Stimulated activated CD4-positive, alpha-beta T cell treated with anti-CD3 and anti-CD28 coated beads, Interleukin-12 subunit alpha, Interleukin-12 subunit beta, amount 100 ng/mL, for 48 hours (primary cell): ENCODE results near the gene MORN2.

Source experiments
- DNase-seq, 3 donors: peaks; one replicate each; pipeline ENCODE4 v3.0.0-alpha.2; 2020; ENCODE audit warnings: low read depth in 2 of 3, low spot score in 1 of 3

MORN2 gene

GRCh38 chr2:38889575-38889974 is 13.8 kb downstream of the MORN2 start, which contains the start of gene ARHGEF33:
ARHGEF33 (plus strand) TSS chr2:38889875; CDS start chr2:38919448, 29,573 bp downstream.
- no peak for DNase-seq

- DNase-seq = no peak
Observed at GRCh38 chr2:38892819-38893218, 17.0 kb downstream of the MORN2 start.

GRCh38 chr2:38898256-38898655 is 22.5 kb downstream of the MORN2 start:
- no peak for DNase-seq

GRCh38 chr2:38900726-38901125 is 24.9 kb downstream of the MORN2 start:
- DNase-seq = no peak

GRCh38 chr2:38905251-38905650 is 29.5 kb downstream of the MORN2 start:
- no peak for DNase-seq

- DNase-seq = no peak
Observed at GRCh38 chr2:38907242-38907641, 31.5 kb downstream of the MORN2 start.

GRCh38 chr2:38907743-38908562 is 32.2 kb downstream of the MORN2 start:
- peak in 1 of 3 donors; percentile 2 for DNase-seq

GRCh38 chr2:38909872-38910271 is 34.1 kb downstream of the MORN2 start:
- DNase-seq = no peak

- no peak for DNase-seq
Observed at GRCh38 chr2:38911191-38911590, 35.4 kb downstream of the MORN2 start.

- no peak for DNase-seq
Observed at GRCh38 chr2:38912619-38913018, 36.8 kb downstream of the MORN2 start.

GRCh38 chr2:38922389-38922788 is 46.6 kb downstream of the MORN2 start:
- DNase-seq = no peak

- no peak for DNase-seq
Observed at GRCh38 chr2:38922902-38923301, 47.1 kb downstream of the MORN2 start.

- DNase-seq = no peak
Observed at GRCh38 chr2:38925982-38926381, 50.2 kb downstream of the MORN2 start.

GRCh38 chr2:38930600-38930999 is 54.8 kb downstream of the MORN2 start:
- no peak for DNase-seq
